ENCODE data around the gene PEX6.

GRCh38 chr6:42933205-42933604 lies 45.8 kb downstream of the PEX6 start:
- TF ChIP-seq CTCF (IDR thresholded peaks at IDR 0.05) (no peak), CEBPB (IDR thresholded peaks at IDR 0.05) (no peak), POLR2A (IDR thresholded peaks at IDR 0.05; ENCODE audit: low read length) (no peak), RAD21 (conservative IDR thresholded peaks at IDR 0.05 in 1 of 2, IDR thresholded peaks at IDR 0.05 in 1 of 2) (no peak)
- TF ChIP-seq, protein P1, sequence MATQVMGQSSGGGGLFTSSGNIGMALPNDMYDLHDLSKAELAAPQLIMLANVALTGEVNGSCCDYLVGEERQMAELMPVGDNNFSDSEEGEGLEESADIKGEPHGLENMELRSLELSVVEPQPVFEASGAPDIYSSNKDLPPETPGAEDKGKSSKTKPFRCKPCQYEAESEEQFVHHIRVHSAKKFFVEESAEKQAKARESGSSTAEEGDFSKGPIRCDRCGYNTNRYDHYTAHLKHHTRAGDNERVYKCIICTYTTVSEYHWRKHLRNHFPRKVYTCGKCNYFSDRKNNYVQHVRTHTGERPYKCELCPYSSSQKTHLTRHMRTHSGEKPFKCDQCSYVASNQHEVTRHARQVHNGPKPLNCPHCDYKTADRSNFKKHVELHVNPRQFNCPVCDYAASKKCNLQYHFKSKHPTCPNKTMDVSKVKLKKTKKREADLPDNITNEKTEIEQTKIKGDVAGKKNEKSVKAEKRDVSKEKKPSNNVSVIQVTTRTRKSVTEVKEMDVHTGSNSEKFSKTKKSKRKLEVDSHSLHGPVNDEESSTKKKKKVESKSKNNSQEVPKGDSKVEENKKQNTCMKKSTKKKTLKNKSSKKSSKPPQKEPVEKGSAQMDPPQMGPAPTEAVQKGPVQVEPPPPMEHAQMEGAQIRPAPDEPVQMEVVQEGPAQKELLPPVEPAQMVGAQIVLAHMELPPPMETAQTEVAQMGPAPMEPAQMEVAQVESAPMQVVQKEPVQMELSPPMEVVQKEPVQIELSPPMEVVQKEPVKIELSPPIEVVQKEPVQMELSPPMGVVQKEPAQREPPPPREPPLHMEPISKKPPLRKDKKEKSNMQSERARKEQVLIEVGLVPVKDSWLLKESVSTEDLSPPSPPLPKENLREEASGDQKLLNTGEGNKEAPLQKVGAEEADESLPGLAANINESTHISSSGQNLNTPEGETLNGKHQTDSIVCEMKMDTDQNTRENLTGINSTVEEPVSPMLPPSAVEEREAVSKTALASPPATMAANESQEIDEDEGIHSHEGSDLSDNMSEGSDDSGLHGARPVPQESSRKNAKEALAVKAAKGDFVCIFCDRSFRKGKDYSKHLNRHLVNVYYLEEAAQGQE (IDR thresholded peaks at IDR 0.05) = no peak
